Measurements from ENCODE around the gene SLC25A26. TPM values are rescaled to one million over a fixed set of nuclear protein-coding genes. Genes with fewer than 3 reads are reported as not detected.
A peak's percentile ranks its signal among the peaks of the same experiment; 100 is the strongest.

The SLC25A26 gene
- total and polyA plus RNA-seq, 2 of the 13 experiments (the other 11 are each of a cell fraction or from before 2014, with no cell fraction given) = 23.1 to 32.7 TPM

- TF ChIP-seq ARID5B (CRISPR knock-in tag; IDR thresholded peaks at IDR 0.05) (peak; percentile 36; the same call in 1 of the 2 replicates), LBX2 (CRISPR knock-in tag; IDR thresholded peaks at IDR 0.05; ENCODE audit: borderline replicate concordance) (no peak), ARID2 (CRISPR knock-in tag; IDR thresholded peaks at IDR 0.05; ENCODE audit: borderline replicate concordance) (no peak), NFRKB (IDR thresholded peaks at IDR 0.05) (no peak), TMF1 (CRISPR knock-in tag; IDR thresholded peaks at IDR 0.05; ENCODE audit: low read depth) (no peak), SOX5 (CRISPR knock-in tag; IDR thresholded peaks at IDR 0.05; ENCODE audit: borderline replicate concordance) (peak; percentile 81; the same call in 1 of the 2 replicates), ZNF691 (CRISPR knock-in tag; IDR thresholded peaks at IDR 0.05; ENCODE audit: borderline replicate concordance, low read depth) (no peak), ZFYVE20 (CRISPR knock-in tag; IDR thresholded peaks at IDR 0.05; ENCODE audit: borderline replicate concordance, low read depth) (no peak), GATAD1 (CRISPR knock-in tag; IDR thresholded peaks at IDR 0.05) (no peak), MIER2 (CRISPR knock-in tag; IDR thresholded peaks at IDR 0.05) (no peak), HNF4A (CRISPR knock-in tag; IDR thresholded peaks at IDR 0.05) (peak; percentile 75), TFAP4 (IDR thresholded peaks at IDR 0.05; ENCODE audit: borderline replicate concordance, low read depth) (peak; percentile 37; the same call in 1 of the 2 replicates), ZBTB33 (CRISPR knock-in tag; IDR thresholded peaks at IDR 0.05) (peak; percentile 94), ZNF768 (CRISPR knock-in tag; IDR thresholded peaks at IDR 0.05) (no peak), PTBP1 (IDR thresholded peaks at IDR 0.05; ENCODE audit: low read depth, low read length, poor library complexity, severe bottlenecking) (no peak), SAP130 (CRISPR knock-in tag; IDR thresholded peaks at IDR 0.05; ENCODE audit: low read depth) (no peak), TP53 (CRISPR knock-in tag; conservative IDR thresholded peaks at IDR 0.05) (no peak), ZNF770 (CRISPR knock-in tag; IDR thresholded peaks at IDR 0.05) (peak; percentile 37; the same call in 1 of the 2 replicates), BHLHE40 (IDR thresholded peaks at IDR 0.05; ENCODE audit: low read length) (peak; percentile 52), RFX3 (CRISPR knock-in tag; IDR thresholded peaks at IDR 0.05) (no peak), ZNF678 (CRISPR knock-in tag; IDR thresholded peaks at IDR 0.05) (no peak)
Measured at GRCh38 chr3:66344391-66344811, 123.6 kb downstream of the SLC25A26 start (continued).
